ENCODE data around the gene HSP90AA1.
"Not testable (repeated sequence)": the region's sequence is repeated elsewhere in the genome, so short reads cannot be mapped to it uniquely, and the experiment has no call there.

The HSP90AA1 gene

GRCh38 chr14:102066041-102066451 is 20.8 kb downstream of the HSP90AA1 start:
- no peak for DNase-seq (ENCODE audit: low read depth)

GRCh38 chr14:102064590-102064989 is 22.3 kb downstream of the HSP90AA1 start:
- DNase-seq (ENCODE audit: low read depth), result not testable (repeated sequence)

GRCh38 chr14:102063808-102064429 is 22.9 kb downstream of the HSP90AA1 start:
- DNase-seq (ENCODE audit: low read depth), result no peak

GRCh38 chr14:102063109-102063807 is 23.6 kb downstream of the HSP90AA1 start:
- DNase-seq (ENCODE audit: low read depth), result peak; percentile 71

GRCh38 chr14:102058961-102059360 is 27.9 kb downstream of the HSP90AA1 start:
- no peak for DNase-seq (ENCODE audit: low read depth)

- no peak for DNase-seq (ENCODE audit: low read depth)
These were observed 28.7 kb downstream of the HSP90AA1 start for GRCh38 chr14:102058146-102058545.

GRCh38 chr14:102057480-102058114 is 29.2 kb downstream of the HSP90AA1 start:
- no peak for DNase-seq (ENCODE audit: low read depth)

- no peak for DNase-seq (ENCODE audit: low read depth)
These were observed 30.0 kb downstream of the HSP90AA1 start for GRCh38 chr14:102056694-102057442.

- DNase-seq (ENCODE audit: low read depth), result peak; percentile 44
These were observed 31.5 kb downstream of the HSP90AA1 start for GRCh38 chr14:102055181-102055901.

- no peak for DNase-seq (ENCODE audit: low read depth)
These were observed 34.3 kb downstream of the HSP90AA1 start for GRCh38 chr14:102052522-102052921.

- peak; percentile 92 for DNase-seq (ENCODE audit: low read depth)
These were observed 36.2 kb downstream of the HSP90AA1 start for GRCh38 chr14:102050625-102051024.

- no peak for DNase-seq (ENCODE audit: low read depth)
These were observed 36.8 kb downstream of the HSP90AA1 start for GRCh38 chr14:102050026-102050405.

GRCh38 chr14:102049258-102050025 is 37.4 kb downstream of the HSP90AA1 start:
- DNase-seq (ENCODE audit: low read depth), result no peak

GRCh38 chr14:102047808-102048540 is 38.9 kb downstream of the HSP90AA1 start:
- no peak for DNase-seq (ENCODE audit: low read depth)

- DNase-seq (ENCODE audit: low read depth), result peak; percentile 52
These were observed 40.2 kb downstream of the HSP90AA1 start for GRCh38 chr14:102046337-102047278.

- no peak for DNase-seq (ENCODE audit: low read depth)
These were observed 42.3 kb downstream of the HSP90AA1 start for GRCh38 chr14:102044566-102044965.

- DNase-seq (ENCODE audit: low read depth), result no peak
These were observed 43.4 kb downstream of the HSP90AA1 start for GRCh38 chr14:102043251-102044025.

- DNase-seq (ENCODE audit: low read depth), result no peak
These were observed 44.1 kb downstream of the HSP90AA1 start for GRCh38 chr14:102042699-102043098.
